SK-N-MC (cell line): ENCODE results near the gene PRKAR2B.

Experiments
- EZH2 ChIP-seq: fragments of 200-600 bp; sonication (generic); IDR thresholded peaks from one replicate; pipeline ENCODE4 v1.6.1; 2017; ENCODE audit warnings: antibody characterized with exemption
- POLR2AphosphoS5 ChIP-seq: IDR thresholded peaks from 2 replicates; pipeline ENCODE4 v1.6.1; 2012; ENCODE audit warnings: mild to moderate bottlenecking, low read depth, low read length, borderline replicate concordance

- TF ChIP-seq POLR2AphosphoS5 (no peak), EZH2 (no peak)
Measured at GRCh38 chr7:107012691-107013090, 31.8 kb upstream of the PRKAR2B start.
